Calu3 (cell line): ENCODE data around the gene FMN1. TPM values are rescaled to one million over a fixed set of nuclear protein-coding genes. Genes with fewer than 3 reads are reported as not detected.

Source experiments
- BruUV-seq: library from RNA; stranded (reverse); fragments of 400-500 nt; replicated peaks from 2 replicates; lab custom pipeline; 2021; lab: Mats Ljungman, UMichigan
- CTCF ChIA-PET: fragments of 300-600 bp; sonication (Branson Sonifier 250); formaldehyde crosslinking; loops from one replicate; lab custom pipeline; 2022; ENCODE audit warnings: antibody characterized with exemption; lab: Charles Lee
- DNase-seq: peaks from one replicate; pipeline ENCODE4 v3.0.0; 2022
- H3K27ac Mint-ChIP-seq: one replicate; pipeline ENCODE4 v1.8.0; 2022; ENCODE audit warnings: mixed read lengths; ENCODE audit not compliant: unreplicated experiment
- H3K27me3 Mint-ChIP-seq: one replicate; pipeline ENCODE4 v1.8.0; 2022; ENCODE audit warnings: mixed read lengths; ENCODE audit not compliant: unreplicated experiment
- H3K36me3 Mint-ChIP-seq: one replicate; pipeline ENCODE4 v1.8.0; 2022; ENCODE audit warnings: mild to moderate bottlenecking, moderate library complexity, mixed read lengths; ENCODE audit not compliant: insufficient read depth, unreplicated experiment
- H3K4me1 Mint-ChIP-seq: one replicate; pipeline ENCODE4 v1.8.0; 2022; ENCODE audit warnings: mild to moderate bottlenecking, low read depth, mixed read lengths; ENCODE audit not compliant: unreplicated experiment
- H3K4me3 Mint-ChIP-seq: one replicate; pipeline ENCODE4 v1.8.0; 2022; ENCODE audit warnings: mild to moderate bottlenecking, low read depth, moderate library complexity, mixed read lengths; ENCODE audit not compliant: unreplicated experiment
- H3K9me3 Mint-ChIP-seq: one replicate; pipeline ENCODE4 v1.8.0; 2022; ENCODE audit warnings: low read depth, mixed read lengths; ENCODE audit not compliant: unreplicated experiment
- intact Hi-C: fragments of 100-400 bp; cut with micrococcal nuclease; formaldehyde crosslinking; loops from one replicate; pipeline ENCODE4 v1.10.0; 2022; ENCODE audit not compliant: unreplicated experiment
- total RNA-seq: library from RNA; stranded (reverse); gene quantifications from 2 replicates; pipeline ENCODE4 v1.2.3, GENCODE V29; 2022
- TF ChIP-seq, protein P1 (sequence below): fragments of 200-600 bp; IDR thresholded peaks from one replicate; pipeline ENCODE4 v1.8.0; 2022; ENCODE audit warnings: antibody characterized with exemption; ENCODE audit not compliant: unreplicated experiment

Gene FMN1
- total RNA-seq, 1 experiment from 2014 or later = 7.1 TPM

DNA sequence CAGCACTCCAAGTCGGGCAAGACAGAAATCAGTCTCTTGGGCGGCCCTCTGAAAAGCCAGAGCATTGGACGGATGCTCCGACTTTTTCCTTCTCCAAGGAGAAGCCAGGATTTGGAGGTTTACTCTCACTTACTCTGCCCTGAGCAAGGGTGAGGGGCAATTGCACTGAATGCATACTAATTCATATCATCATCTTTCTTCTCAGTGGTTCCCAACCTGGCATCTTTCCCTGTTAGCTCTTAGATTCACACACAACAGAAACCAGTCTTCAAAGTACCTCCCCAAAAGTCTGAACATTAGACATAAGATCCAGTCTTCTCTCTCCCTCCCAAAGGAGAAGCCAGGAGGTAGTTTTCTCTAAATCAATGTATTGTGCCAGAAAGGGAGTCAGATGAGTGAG lies 257.5 kb downstream of the FMN1 start:
- TF ChIP-seq, protein P1, sequence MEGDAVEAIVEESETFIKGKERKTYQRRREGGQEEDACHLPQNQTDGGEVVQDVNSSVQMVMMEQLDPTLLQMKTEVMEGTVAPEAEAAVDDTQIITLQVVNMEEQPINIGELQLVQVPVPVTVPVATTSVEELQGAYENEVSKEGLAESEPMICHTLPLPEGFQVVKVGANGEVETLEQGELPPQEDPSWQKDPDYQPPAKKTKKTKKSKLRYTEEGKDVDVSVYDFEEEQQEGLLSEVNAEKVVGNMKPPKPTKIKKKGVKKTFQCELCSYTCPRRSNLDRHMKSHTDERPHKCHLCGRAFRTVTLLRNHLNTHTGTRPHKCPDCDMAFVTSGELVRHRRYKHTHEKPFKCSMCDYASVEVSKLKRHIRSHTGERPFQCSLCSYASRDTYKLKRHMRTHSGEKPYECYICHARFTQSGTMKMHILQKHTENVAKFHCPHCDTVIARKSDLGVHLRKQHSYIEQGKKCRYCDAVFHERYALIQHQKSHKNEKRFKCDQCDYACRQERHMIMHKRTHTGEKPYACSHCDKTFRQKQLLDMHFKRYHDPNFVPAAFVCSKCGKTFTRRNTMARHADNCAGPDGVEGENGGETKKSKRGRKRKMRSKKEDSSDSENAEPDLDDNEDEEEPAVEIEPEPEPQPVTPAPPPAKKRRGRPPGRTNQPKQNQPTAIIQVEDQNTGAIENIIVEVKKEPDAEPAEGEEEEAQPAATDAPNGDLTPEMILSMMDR = no peak
- no TSS peak for BruUV-seq
- CTCF ChIA-PET = interaction anchor here (0.9 kb wide), 1 partner anchor 93 kb away, joined by 6 read pairs; no protein-coding TSS in a partner anchor
- no peaks in the 10 kb centered on the region for H3K27me3 Mint-ChIP-seq
- no peaks in the 10 kb centered on the region for H3K36me3 Mint-ChIP-seq
- intact Hi-C loops = loop anchor here (10.0 kb wide), 1 partner anchor 82 kb away; no protein-coding TSS in a partner anchor
- no peak for DNase-seq
- H3K4me3 Mint-ChIP-seq = no peak overlapping the region
- no peaks in the 10 kb centered on the region for H3K4me1 Mint-ChIP-seq
- H3K27ac Mint-ChIP-seq = no peak overlapping the region
- H3K9me3 Mint-ChIP-seq = no peaks in the 10 kb centered on the region

DNA sequence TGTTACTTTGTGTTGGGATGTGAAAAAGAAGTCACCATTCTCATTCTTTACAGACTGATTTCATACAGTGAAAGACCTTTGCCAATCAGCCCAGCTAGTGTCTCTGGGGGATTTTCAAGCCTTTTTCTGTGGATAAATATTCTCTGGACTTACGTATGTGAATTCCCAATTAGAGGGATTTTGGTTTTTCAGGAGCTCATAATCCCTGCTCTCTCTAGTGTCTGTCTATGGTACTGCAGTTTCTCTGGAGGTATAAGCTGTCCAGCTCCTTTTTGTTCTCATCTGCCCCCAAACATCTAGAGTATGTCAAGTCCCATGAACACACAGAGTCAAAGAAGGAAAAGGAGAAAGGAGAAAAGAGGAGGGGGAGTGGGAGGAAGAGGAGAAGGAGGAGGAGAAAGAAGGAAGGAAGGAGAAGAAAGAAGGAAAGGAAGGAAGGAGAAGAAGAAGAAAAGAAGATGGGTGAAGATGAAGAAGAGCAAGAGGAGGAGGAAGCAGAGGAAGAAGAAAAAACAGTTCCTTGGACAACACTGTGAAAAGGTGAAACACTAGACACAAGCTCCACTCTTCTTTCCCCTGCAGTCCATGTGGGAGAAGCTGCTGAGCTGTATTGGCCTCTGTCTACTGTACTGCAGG lies 258.1 kb downstream of the FMN1 start:
- no peaks in the 10 kb centered on the region for H3K27me3 Mint-ChIP-seq
- no TSS peak for BruUV-seq
- intact Hi-C loops = loop anchor here (10.0 kb wide), 1 partner anchor 82 kb away; no protein-coding TSS in a partner anchor
- H3K9me3 Mint-ChIP-seq = no peaks in the 10 kb centered on the region
- H3K4me3 Mint-ChIP-seq = no peak overlapping the region
- H3K4me1 Mint-ChIP-seq = no peaks in the 10 kb centered on the region
- TF ChIP-seq, protein P1 = no peak
- CTCF ChIA-PET = interaction anchor here (0.7 to 0.9 kb wide), 3 partner anchors 23 to 92 kb away, joined by 3 to 6 read pairs (median 3); no protein-coding TSS in a partner anchor
- H3K36me3 Mint-ChIP-seq = no peaks in the 10 kb centered on the region
- no peak for DNase-seq
- H3K27ac Mint-ChIP-seq = no peak overlapping the region

DNA sequence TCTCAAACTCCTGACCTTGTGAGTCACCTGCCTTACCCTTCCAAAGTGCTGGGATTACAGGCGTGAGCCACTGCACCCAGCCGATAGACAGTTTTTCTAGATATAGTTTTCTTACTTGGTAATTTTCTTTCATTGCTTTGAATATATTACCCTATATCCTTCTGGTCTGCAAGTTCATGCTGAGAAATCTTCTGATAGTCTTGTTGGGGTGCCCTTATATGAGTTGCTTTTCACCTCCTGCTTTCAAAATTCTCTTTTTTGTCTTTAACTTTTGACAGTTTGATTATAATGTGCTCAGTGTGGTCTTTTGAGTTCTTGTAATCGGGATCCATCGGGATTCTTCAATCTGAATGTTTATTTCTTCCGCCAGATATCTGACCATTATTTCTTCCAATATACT lies 259.4 kb downstream of the FMN1 start:
- no peaks in the 10 kb centered on the region for H3K4me1 Mint-ChIP-seq
- no peak overlapping the region for H3K27ac Mint-ChIP-seq
- DNase-seq = no peak
- no peaks in the 10 kb centered on the region for H3K36me3 Mint-ChIP-seq
- TF ChIP-seq, protein P1 = no peak
- BruUV-seq = no TSS peak
- no peak overlapping the region for H3K4me3 Mint-ChIP-seq
- no peaks in the 10 kb centered on the region for H3K9me3 Mint-ChIP-seq
- intact Hi-C loops = loop anchor here (10.0 kb wide), 1 partner anchor 80 kb away; no protein-coding TSS in a partner anchor
- CTCF ChIA-PET = no interaction called here
- H3K27me3 Mint-ChIP-seq = no peaks in the 10 kb centered on the region

DNA sequence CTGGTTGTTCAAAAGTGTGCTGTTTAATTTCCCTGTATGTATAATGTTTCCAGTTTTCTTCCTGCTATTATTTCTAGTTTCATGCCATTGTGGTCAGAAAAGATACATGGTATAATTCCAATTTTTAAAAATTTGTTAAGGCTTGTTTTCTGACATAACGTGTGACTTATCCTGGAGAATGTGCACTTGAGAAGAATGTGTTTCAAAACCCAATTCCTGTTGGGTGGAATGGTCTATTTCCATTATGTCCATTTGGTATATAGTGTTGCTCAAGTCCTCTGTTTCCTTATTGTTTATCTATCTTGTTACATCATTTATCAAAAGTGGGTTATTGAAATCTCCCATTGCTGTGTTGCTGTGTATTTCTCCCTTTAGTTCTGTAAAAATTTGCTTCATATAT lies 261.3 kb downstream of the FMN1 start:
- intact Hi-C loops = loop anchor here (10.0 kb wide), 1 partner anchor 78 kb away; no protein-coding TSS in a partner anchor
- no peak for DNase-seq
- no TSS peak for BruUV-seq
- TF ChIP-seq, protein P1 = no peak
- Mint-ChIP-seq H3K4me1 (no peaks in the 10 kb centered on the region), H3K27me3 (no peaks in the 10 kb centered on the region), H3K36me3 (no peaks in the 10 kb centered on the region), H3K9me3 (no peaks in the 10 kb centered on the region), H3K4me3 (no peak overlapping the region), H3K27ac (no peak overlapping the region)
- CTCF ChIA-PET = no interaction called here
